NOMO-1 (cell line): ENCODE measurements around the gene B4GALT6.

Experiments
- DNase-seq, 2 experiments: peaks; one replicate each; lab custom pipeline; 2025; ENCODE audit not compliant: unreplicated experiment in 2 of 2; lab: John Stamatoyannopoulos, UW

The B4GALT6 gene

GRCh38 chr18:31636387-31636786 lies 48.0 kb downstream of the B4GALT6 start:
- DNase-seq: no peak

GRCh38 chr18:31634331-31634713 lies 50.1 kb downstream of the B4GALT6 start:
- no peak for DNase-seq

GRCh38 chr18:31633392-31634330 lies 50.7 kb downstream of the B4GALT6 start:
- DNase-seq: no peak

- DNase-seq: no peak
These were observed 52.0 kb downstream of the B4GALT6 start for GRCh38 chr18:31632356-31632755.

- no peak for DNase-seq
These were observed 52.9 kb downstream of the B4GALT6 start for GRCh38 chr18:31631526-31631925.

GRCh38 chr18:31630549-31630948 lies 53.8 kb downstream of the B4GALT6 start:
- DNase-seq: no peak

- DNase-seq: no peak
These were observed 58.0 kb downstream of the B4GALT6 start for GRCh38 chr18:31626409-31626808.

- DNase-seq: no peak
These were observed 59.3 kb downstream of the B4GALT6 start for GRCh38 chr18:31624892-31625640.

- DNase-seq: no peak
These were observed 65.1 kb downstream of the B4GALT6 start for GRCh38 chr18:31619291-31619690.

GRCh38 chr18:31618801-31619200 lies 65.6 kb downstream of the B4GALT6 start:
- DNase-seq: no peak

GRCh38 chr18:31617031-31617717 lies 67.2 kb downstream of the B4GALT6 start:
- no peak for DNase-seq

- DNase-seq: no peak
These were observed 67.8 kb downstream of the B4GALT6 start for GRCh38 chr18:31616586-31616985.

GRCh38 chr18:31614044-31614443 lies 70.3 kb downstream of the B4GALT6 start:
- no peak for DNase-seq

GRCh38 chr18:31612124-31612523 lies 72.3 kb downstream of the B4GALT6 start:
- DNase-seq: no peak

GRCh38 chr18:31611511-31611910 lies 72.9 kb downstream of the B4GALT6 start:
- DNase-seq: no peak

GRCh38 chr18:31610286-31611205 lies 73.8 kb downstream of the B4GALT6 start:
- no peak for DNase-seq

GRCh38 chr18:31609886-31610285 lies 74.5 kb downstream of the B4GALT6 start:
- no peak for DNase-seq

- no peak for DNase-seq
These were observed 77.0 kb downstream of the B4GALT6 start for GRCh38 chr18:31607384-31607783.

- DNase-seq: no peak
These were observed 78.1 kb downstream of the B4GALT6 start for GRCh38 chr18:31606265-31606664.

- DNase-seq: no peak
These were observed 81.1 kb downstream of the B4GALT6 start for GRCh38 chr18:31603315-31603714.
